Measurements from ENCODE around the gene EHMT1. TPM values are rescaled to one million over a fixed set of nuclear protein-coding genes. Genes with fewer than 3 reads are reported as not detected.

EHMT1 gene
- polyA plus RNA-seq, 1 of the 3 experiments (the other 2 are of a cell fraction): 39.5 TPM

DNA sequence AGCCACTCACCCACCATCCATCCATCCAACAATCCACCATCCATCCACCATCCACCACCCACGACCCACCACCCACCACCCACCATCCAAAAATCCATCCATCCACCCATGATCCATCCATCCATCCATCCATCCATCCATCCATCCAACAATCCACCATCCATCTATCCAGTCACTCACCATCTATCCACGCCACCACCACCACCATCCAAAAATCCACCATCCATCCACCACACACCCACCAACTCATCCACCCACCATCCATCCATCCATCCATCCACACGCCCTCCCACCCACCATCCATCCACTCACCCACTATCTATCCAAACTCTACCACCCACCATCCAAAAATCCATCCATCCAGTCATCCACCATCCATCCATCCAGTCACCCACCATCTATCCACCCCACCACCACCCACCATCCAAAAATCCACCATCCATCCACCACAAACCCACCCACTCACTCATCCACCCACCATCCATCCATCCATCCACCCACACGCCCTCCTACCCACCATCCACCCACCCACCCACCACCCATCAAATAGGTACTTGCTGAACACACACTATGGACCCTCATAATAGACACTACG, 49.1 kb upstream of the EHMT1 start (continued):
- TF ChIP-seq, protein P1, sequence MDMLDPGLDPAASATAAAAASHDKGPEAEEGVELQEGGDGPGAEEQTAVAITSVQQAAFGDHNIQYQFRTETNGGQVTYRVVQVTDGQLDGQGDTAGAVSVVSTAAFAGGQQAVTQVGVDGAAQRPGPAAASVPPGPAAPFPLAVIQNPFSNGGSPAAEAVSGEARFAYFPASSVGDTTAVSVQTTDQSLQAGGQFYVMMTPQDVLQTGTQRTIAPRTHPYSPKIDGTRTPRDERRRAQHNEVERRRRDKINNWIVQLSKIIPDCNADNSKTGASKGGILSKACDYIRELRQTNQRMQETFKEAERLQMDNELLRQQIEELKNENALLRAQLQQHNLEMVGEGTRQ (IDR thresholded peaks at IDR 0.05; ENCODE audit: borderline replicate concordance, low read depth, low read length): no peak
- no peak for TF ChIP-seq RCOR1 (IDR thresholded peaks at IDR 0.05; ENCODE audit: low read length)
- TF ChIP-seq, protein P2, sequence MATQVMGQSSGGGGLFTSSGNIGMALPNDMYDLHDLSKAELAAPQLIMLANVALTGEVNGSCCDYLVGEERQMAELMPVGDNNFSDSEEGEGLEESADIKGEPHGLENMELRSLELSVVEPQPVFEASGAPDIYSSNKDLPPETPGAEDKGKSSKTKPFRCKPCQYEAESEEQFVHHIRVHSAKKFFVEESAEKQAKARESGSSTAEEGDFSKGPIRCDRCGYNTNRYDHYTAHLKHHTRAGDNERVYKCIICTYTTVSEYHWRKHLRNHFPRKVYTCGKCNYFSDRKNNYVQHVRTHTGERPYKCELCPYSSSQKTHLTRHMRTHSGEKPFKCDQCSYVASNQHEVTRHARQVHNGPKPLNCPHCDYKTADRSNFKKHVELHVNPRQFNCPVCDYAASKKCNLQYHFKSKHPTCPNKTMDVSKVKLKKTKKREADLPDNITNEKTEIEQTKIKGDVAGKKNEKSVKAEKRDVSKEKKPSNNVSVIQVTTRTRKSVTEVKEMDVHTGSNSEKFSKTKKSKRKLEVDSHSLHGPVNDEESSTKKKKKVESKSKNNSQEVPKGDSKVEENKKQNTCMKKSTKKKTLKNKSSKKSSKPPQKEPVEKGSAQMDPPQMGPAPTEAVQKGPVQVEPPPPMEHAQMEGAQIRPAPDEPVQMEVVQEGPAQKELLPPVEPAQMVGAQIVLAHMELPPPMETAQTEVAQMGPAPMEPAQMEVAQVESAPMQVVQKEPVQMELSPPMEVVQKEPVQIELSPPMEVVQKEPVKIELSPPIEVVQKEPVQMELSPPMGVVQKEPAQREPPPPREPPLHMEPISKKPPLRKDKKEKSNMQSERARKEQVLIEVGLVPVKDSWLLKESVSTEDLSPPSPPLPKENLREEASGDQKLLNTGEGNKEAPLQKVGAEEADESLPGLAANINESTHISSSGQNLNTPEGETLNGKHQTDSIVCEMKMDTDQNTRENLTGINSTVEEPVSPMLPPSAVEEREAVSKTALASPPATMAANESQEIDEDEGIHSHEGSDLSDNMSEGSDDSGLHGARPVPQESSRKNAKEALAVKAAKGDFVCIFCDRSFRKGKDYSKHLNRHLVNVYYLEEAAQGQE (IDR thresholded peaks at IDR 0.05; ENCODE audit: low read depth, low read length): no peak
- no peak for TF ChIP-seq NFIC (IDR thresholded peaks at IDR 0.05; ENCODE audit: borderline replicate concordance)
- TF ChIP-seq JUND (IDR thresholded peaks at IDR 0.05): no peak
- no peak for TF ChIP-seq POLR2AphosphoS5 (IDR thresholded peaks at IDR 0.05; ENCODE audit: low read depth, low read length)

DNA sequence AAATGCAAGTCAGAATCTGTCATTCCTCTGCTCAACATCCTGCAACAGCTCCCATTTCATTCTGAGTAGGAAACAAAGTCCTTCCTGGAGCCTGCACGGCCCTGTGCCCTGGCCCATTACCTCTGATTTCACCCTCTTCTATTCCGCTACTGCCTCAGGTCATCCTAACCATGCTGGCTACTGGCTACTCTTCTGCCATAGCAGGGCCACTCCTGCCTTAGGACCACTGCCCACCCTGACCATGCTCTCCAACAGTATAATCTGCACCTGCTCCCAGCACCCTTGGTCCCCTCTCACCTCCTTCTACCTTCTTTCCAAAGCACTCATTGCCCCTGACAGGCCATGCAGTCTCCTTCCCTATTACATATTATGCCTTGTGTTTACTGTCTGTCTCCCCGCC, 48.2 kb upstream of the EHMT1 start:
- Histone ChIP-seq H2AFZ (ENCODE audit: low read depth) (no peak overlapping the region), H3K27ac (ENCODE audit: low read depth in 2 of 2, low read length in 1 of 2) (no peak overlapping the region), H4K20me1 (ENCODE audit: insufficient read depth) (no peaks in the 10 kb centered on the region), H3K4me1 (ENCODE audit: control insufficient read depth in 1 of 2, insufficient read depth in 2 of 2, low read depth in 1 of 2, low read length in 1 of 2) (no peaks in the 10 kb centered on the region), H3K36me3 (replicated peaks in 1 of 2; ENCODE audit: control insufficient read depth in 1 of 2, insufficient read depth in 2 of 2, low read length in 1 of 2) (peaks cover 19 to 33% of the 10 kb centered on the region in 2 experiments), H3K4me2 (no peak overlapping the region), H3K4me3 (ENCODE audit: low read depth in 2 of 2, low read length in 1 of 2) (no peak overlapping the region), H3K9ac (no peak overlapping the region), H3K9me3 (no peaks in the 10 kb centered on the region), H3K79me2 (ENCODE audit: insufficient read depth) (peaks cover 30% of the 10 kb centered on the region), H3K27me3 (ENCODE audit: insufficient read depth) (no peaks in the 10 kb centered on the region), H3F3A (replicated peaks; ENCODE audit: insufficient read depth) (no peaks in the 10 kb centered on the region), H3K9me2 (no peaks in the 10 kb centered on the region)
- ChIA-PET CTCF (interaction anchor here (1.0 kb wide), 1 partner anchor 8 kb away, joined by 4 read pairs; the partner anchor contains the start of gene DPH7), POLR2A (no interaction called here)
- 97% methylated on average over 3 of the region's 3 CpGs for WGBS (ENCODE audit: low lambda C conversion rate)
- no peak for DNase-seq
- TF ChIP-seq, protein P3, sequence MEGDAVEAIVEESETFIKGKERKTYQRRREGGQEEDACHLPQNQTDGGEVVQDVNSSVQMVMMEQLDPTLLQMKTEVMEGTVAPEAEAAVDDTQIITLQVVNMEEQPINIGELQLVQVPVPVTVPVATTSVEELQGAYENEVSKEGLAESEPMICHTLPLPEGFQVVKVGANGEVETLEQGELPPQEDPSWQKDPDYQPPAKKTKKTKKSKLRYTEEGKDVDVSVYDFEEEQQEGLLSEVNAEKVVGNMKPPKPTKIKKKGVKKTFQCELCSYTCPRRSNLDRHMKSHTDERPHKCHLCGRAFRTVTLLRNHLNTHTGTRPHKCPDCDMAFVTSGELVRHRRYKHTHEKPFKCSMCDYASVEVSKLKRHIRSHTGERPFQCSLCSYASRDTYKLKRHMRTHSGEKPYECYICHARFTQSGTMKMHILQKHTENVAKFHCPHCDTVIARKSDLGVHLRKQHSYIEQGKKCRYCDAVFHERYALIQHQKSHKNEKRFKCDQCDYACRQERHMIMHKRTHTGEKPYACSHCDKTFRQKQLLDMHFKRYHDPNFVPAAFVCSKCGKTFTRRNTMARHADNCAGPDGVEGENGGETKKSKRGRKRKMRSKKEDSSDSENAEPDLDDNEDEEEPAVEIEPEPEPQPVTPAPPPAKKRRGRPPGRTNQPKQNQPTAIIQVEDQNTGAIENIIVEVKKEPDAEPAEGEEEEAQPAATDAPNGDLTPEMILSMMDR (IDR thresholded peaks at IDR 0.05): no peak
- no peak for TF ChIP-seq SIN3A (IDR thresholded peaks at IDR 0.05; ENCODE audit: borderline replicate concordance, low read depth, low read length)
- TF ChIP-seq FOXJ3 (CRISPR knock-in tag; IDR thresholded peaks at IDR 0.05): no peak
- TF ChIP-seq FOXM1 (IDR thresholded peaks at IDR 0.05; ENCODE audit: low read depth): no peak
- TF ChIP-seq FOSL2 (IDR thresholded peaks at IDR 0.05; ENCODE audit: borderline replicate concordance, low read depth): no peak
- TF ChIP-seq RXRA (IDR thresholded peaks at IDR 0.05; ENCODE audit: borderline replicate concordance, low read depth): no peak
- TF ChIP-seq SMC3 (IDR thresholded peaks at IDR 0.05; ENCODE audit: low read depth, low read length): no peak
- TF ChIP-seq, protein P4, sequence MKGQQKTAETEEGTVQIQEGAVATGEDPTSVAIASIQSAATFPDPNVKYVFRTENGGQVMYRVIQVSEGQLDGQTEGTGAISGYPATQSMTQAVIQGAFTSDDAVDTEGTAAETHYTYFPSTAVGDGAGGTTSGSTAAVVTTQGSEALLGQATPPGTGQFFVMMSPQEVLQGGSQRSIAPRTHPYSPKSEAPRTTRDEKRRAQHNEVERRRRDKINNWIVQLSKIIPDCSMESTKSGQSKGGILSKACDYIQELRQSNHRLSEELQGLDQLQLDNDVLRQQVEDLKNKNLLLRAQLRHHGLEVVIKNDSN (IDR thresholded peaks at IDR 0.05; ENCODE audit: borderline replicate concordance, low read depth): no peak
- TF ChIP-seq GATA2 (CRISPR knock-in tag; IDR thresholded peaks at IDR 0.05): no peak
- no peak for TF ChIP-seq RFX5 (IDR thresholded peaks at IDR 0.05; ENCODE audit: low read length)
- no peak for TF ChIP-seq YY1 (IDR thresholded peaks at IDR 0.05; ENCODE audit: low read depth)
- TF ChIP-seq JUND (IDR thresholded peaks at IDR 0.05): no peak
- TF ChIP-seq, protein P5, sequence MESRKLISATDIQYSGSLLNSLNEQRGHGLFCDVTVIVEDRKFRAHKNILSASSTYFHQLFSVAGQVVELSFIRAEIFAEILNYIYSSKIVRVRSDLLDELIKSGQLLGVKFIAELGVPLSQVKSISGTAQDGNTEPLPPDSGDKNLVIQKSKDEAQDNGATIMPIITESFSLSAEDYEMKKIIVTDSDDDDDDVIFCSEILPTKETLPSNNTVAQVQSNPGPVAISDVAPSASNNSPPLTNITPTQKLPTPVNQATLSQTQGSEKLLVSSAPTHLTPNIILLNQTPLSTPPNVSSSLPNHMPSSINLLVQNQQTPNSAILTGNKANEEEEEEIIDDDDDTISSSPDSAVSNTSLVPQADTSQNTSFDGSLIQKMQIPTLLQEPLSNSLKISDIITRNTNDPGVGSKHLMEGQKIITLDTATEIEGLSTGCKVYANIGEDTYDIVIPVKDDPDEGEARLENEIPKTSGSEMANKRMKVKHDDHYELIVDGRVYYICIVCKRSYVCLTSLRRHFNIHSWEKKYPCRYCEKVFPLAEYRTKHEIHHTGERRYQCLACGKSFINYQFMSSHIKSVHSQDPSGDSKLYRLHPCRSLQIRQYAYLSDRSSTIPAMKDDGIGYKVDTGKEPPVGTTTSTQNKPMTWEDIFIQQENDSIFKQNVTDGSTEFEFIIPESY (IDR thresholded peaks at IDR 0.05; ENCODE audit: borderline replicate concordance, low read depth): no peak
- TF ChIP-seq POLR2AphosphoS5 (IDR thresholded peaks at IDR 0.05; ENCODE audit: low read depth, low read length): no peak
- no peak for TF ChIP-seq EZH2phosphoT487 (IDR thresholded peaks at IDR 0.05; ENCODE audit: borderline replicate concordance, low read depth)
- TF ChIP-seq, protein P6, sequence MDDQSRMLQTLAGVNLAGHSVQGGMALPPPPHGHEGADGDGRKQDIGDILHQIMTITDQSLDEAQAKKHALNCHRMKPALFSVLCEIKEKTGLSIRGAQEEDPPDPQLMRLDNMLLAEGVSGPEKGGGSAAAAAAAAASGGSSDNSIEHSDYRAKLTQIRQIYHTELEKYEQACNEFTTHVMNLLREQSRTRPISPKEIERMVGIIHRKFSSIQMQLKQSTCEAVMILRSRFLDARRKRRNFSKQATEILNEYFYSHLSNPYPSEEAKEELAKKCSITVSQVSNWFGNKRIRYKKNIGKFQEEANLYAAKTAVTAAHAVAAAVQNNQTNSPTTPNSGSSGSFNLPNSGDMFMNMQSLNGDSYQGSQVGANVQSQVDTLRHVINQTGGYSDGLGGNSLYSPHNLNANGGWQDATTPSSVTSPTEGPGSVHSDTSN (IDR thresholded peaks at IDR 0.05): no peak
- no peak for TF ChIP-seq EP300 (IDR thresholded peaks at IDR 0.05; ENCODE audit: borderline replicate concordance in 1 of 2, low read depth in 1 of 2, low read length in 1 of 2)
